HL-60 (cell line): ENCODE measurements around the gene DEFB132.
A peak's percentile ranks its signal among the peaks of the same experiment; 100 is the strongest.
"Not testable (repeated sequence)": the region's sequence is repeated elsewhere in the genome, so short reads cannot be mapped to it uniquely, and the experiment has no call there.

Experiments used
- DNase-seq, 2 experiments: peaks; one replicate each; pipeline ENCODE4 v3.0.0-alpha.2; 2010 to 2020; ENCODE audit warnings: low read depth in 1 of 2, low spot score in 1 of 2
- H3K27ac ChIP-seq: fragments of 250-450 bp; sonication (Bioruptor Pico); replicated peaks from 2 replicates; pipeline ENCODE4 v1.5.1; 2020; ENCODE audit warnings: mild to moderate bottlenecking, moderate library complexity
- H3K27me3 ChIP-seq: fragments of 250-450 bp; sonication (Bioruptor Pico); 2 replicates; pipeline ENCODE4 v1.5.1; 2021; ENCODE audit warnings: mild to moderate bottlenecking, moderate library complexity; ENCODE audit not compliant: insufficient read depth, poor library complexity, severe bottlenecking
- H3K4me3 ChIP-seq: replicated peaks from 2 replicates; pipeline ENCODE4 v1.5.1; 2011; ENCODE audit warnings: mild to moderate bottlenecking, control low read depth, low read length; ENCODE audit not compliant: insufficient read depth
- GABPA ChIP-seq: IDR thresholded peaks from 2 replicates; pipeline ENCODE4 v1.6.1; 2012; ENCODE audit warnings: low read depth
- POLR2AphosphoS5 ChIP-seq: IDR thresholded peaks from 2 replicates; pipeline ENCODE4 v1.6.1; 2012; ENCODE audit warnings: low read depth
- SPI1 ChIP-seq: IDR thresholded peaks from 2 replicates; pipeline ENCODE4 v1.6.1; 2012; ENCODE audit warnings: low read depth, mild to moderate bottlenecking, borderline replicate concordance
- TF ChIP-seq, protein P1 (sequence below): IDR thresholded peaks from 2 replicates; pipeline ENCODE4 v1.6.1; 2012; ENCODE audit warnings: low read depth; ENCODE audit not compliant: insufficient replicate concordance
- TF ChIP-seq, protein P2 (sequence below): IDR thresholded peaks from one replicate; pipeline ENCODE4 v1.5.1; 2011; ENCODE audit warnings: low read length, control low read depth, inconsistent platforms; ENCODE audit not compliant: insufficient read depth

DEFB132 gene

DNA sequence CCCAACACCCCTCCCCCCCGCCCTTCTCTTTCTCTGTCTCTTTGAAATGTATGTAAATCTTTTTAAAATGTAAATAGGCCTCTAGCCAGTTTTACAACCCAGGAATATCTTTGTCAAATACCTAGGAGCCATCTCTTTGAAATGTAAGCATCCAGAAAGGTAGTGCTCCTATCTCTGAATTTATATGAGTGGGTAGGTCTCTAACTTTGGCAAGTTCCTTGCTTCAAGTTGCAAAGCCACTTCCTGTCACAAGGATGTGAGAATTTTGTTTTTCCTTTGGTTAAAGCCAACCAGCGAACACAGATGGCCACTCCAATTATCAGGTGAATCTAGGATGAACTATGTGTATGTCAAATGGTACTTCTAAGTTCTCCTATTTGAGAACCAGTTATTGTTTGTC is 6.2 kb upstream of the DEFB132 start:
- no peak for DNase-seq
- Histone ChIP-seq H3K27me3 (no peaks in the 10 kb centered on the region), H3K4me3 (no peak overlapping the region), H3K27ac (no peak overlapping the region)
- TF ChIP-seq, protein P1, sequence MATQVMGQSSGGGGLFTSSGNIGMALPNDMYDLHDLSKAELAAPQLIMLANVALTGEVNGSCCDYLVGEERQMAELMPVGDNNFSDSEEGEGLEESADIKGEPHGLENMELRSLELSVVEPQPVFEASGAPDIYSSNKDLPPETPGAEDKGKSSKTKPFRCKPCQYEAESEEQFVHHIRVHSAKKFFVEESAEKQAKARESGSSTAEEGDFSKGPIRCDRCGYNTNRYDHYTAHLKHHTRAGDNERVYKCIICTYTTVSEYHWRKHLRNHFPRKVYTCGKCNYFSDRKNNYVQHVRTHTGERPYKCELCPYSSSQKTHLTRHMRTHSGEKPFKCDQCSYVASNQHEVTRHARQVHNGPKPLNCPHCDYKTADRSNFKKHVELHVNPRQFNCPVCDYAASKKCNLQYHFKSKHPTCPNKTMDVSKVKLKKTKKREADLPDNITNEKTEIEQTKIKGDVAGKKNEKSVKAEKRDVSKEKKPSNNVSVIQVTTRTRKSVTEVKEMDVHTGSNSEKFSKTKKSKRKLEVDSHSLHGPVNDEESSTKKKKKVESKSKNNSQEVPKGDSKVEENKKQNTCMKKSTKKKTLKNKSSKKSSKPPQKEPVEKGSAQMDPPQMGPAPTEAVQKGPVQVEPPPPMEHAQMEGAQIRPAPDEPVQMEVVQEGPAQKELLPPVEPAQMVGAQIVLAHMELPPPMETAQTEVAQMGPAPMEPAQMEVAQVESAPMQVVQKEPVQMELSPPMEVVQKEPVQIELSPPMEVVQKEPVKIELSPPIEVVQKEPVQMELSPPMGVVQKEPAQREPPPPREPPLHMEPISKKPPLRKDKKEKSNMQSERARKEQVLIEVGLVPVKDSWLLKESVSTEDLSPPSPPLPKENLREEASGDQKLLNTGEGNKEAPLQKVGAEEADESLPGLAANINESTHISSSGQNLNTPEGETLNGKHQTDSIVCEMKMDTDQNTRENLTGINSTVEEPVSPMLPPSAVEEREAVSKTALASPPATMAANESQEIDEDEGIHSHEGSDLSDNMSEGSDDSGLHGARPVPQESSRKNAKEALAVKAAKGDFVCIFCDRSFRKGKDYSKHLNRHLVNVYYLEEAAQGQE, result no peak
- TF ChIP-seq SPI1 (no peak), GABPA (no peak), POLR2AphosphoS5 (no peak)
- TF ChIP-seq, protein P2, sequence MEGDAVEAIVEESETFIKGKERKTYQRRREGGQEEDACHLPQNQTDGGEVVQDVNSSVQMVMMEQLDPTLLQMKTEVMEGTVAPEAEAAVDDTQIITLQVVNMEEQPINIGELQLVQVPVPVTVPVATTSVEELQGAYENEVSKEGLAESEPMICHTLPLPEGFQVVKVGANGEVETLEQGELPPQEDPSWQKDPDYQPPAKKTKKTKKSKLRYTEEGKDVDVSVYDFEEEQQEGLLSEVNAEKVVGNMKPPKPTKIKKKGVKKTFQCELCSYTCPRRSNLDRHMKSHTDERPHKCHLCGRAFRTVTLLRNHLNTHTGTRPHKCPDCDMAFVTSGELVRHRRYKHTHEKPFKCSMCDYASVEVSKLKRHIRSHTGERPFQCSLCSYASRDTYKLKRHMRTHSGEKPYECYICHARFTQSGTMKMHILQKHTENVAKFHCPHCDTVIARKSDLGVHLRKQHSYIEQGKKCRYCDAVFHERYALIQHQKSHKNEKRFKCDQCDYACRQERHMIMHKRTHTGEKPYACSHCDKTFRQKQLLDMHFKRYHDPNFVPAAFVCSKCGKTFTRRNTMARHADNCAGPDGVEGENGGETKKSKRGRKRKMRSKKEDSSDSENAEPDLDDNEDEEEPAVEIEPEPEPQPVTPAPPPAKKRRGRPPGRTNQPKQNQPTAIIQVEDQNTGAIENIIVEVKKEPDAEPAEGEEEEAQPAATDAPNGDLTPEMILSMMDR, result no peak

DNA sequence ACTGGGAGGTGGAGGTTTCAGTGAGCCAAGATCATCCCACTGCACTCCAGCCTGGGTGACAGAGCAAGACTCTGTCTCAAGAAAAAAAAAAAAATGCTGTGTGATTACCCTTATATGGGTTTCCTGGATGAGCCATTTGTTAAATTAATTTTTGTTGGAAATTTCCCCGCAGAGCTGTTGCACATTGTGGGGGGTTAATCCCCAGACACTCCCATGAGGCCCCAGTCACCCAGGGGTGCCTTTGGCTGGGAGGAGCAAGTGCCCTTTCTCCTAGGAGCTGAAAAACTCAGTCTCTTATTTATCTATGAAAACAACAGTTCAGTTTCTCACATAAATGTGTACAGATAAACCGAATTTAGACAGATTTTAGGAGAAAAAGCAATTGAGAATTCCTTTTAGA is 4.7 kb upstream of the DEFB132 start:
- Histone ChIP-seq H3K27ac (no peak overlapping the region), H3K4me3 (no peak overlapping the region), H3K27me3 (no peaks in the 10 kb centered on the region)
- TF ChIP-seq POLR2AphosphoS5, result no peak
- TF ChIP-seq SPI1, result no peak
- TF ChIP-seq, protein P1, result no peak
- TF ChIP-seq, protein P2, result no peak
- no peak for TF ChIP-seq GABPA
- DNase-seq, result no peak

DNA sequence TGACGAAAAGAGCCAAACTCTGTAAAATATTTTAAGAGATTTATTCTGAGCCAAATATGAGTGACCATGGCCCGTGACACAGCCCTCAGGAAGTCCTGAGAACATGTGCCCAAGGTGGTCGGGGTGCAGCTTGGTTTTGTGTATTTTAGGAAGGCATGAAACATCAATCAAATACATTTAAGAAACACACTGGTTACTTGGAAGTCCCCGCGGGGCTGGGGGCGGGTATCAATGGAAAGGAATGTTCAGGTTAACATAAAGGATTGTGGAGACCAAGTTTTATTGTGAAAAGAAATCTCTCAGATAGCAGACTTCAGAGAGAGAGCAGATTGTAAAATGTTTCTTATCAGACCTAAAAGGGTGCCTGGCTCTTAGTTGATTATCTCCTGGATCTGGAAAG is 4.1 kb upstream of the DEFB132 start:
- not testable (repeated sequence) for H3K27ac ChIP-seq, H3K4me3 ChIP-seq, H3K27me3 ChIP-seq, DNase-seq

DNA sequence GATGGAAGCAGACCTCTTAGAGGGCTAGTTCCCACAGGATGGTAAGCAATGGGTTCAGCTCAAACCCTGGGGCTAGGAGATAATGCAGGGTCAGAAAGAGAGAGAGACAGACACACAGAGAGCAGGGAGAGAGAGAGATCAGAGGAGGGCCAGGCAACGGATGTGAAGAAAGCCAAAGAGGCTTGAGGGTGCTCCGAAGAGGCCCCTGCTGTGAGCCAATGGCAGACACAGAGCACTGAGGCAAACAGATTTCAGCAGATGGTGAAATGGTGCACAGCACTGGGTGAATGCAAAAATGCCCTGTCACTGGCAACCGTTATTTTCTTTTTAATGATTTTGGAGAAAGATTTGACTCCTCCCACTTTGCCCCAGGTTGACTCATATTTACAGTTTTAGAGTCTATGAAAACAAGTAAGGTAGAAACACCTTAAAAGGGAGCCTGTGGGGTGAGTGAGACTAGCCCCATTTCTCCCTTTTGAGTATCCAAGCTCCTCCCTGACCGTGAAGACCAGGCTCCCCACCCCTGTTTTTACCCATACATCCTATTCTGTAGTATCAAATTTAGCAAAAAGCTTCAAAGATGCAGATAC is 840 bp downstream of the DEFB132 start:
- H3K27me3 ChIP-seq, result no peaks in the 10 kb centered on the region

More for the DNA sequence above, 840 bp downstream of the DEFB132 start:
- DNase-seq, result peak in 1 of 2 experiments; percentile 45
- no peak overlapping the region for H3K4me3 ChIP-seq
- TF ChIP-seq POLR2AphosphoS5 (no peak), SPI1 (no peak), GABPA (no peak)
- TF ChIP-seq, protein P2, result no peak
- TF ChIP-seq, protein P1, result no peak
- no peak overlapping the region; the same call in 1 of the 2 replicates for H3K27ac ChIP-seq
